ENCODE results near the gene SPECC1L. TPM values are rescaled to one million over a fixed set of nuclear protein-coding genes. Genes with fewer than 3 reads are reported as not detected.

Gene SPECC1L
- total and polyA plus RNA-seq, 2 of the 8 experiments (the other 6 are each of a cell fraction or from before 2014, with no cell fraction given): 15.7 to 61.6 TPM

DNA sequence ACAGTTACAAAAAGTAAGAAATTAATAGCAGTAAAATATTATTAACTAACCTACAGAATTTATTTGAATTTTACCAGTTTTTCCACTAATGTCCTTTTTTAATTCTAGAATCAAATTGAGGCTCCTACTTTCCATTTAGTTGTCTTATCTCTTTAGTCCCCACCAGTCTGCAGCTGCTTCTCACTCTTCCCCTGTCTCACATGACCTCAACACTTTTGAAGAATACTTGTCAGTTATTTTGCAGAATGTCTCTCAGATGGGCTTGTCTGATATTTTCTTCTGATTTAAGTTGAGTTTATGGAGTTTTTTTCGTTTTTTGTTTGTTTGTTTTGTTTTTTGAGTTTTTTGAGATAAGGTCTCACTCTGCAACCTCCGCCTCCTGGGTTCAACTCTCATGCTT lies 82.5 kb downstream of the SPECC1L start:
- Histone ChIP-seq H3K79me1 (ENCODE audit: low read depth, low read length) (no peaks in the 10 kb centered on the region), H3K79me2 (ENCODE audit: control insufficient read depth in 1 of 2, insufficient read depth in 2 of 2, low read length in 2 of 2) (no peaks in the 10 kb centered on the region), H2BK12ac (ENCODE audit: low read depth, low read length) (no peak overlapping the region), H3K4me1 (replicated peaks in 1 of 4; ENCODE audit: control insufficient read depth in 3 of 4, insufficient read depth in 4 of 4, low read length in 3 of 4) (no peaks in the 10 kb centered on the region), H3K36me3 (ENCODE audit: control insufficient read depth in 2 of 4, insufficient read depth in 4 of 4, low read length in 3 of 4) (peaks cover 4 to 41% (median 26%) of the 10 kb centered on the region in 4 experiments; a peak in 7 of 8 replicates), H3K23ac (ENCODE audit: insufficient read length) (no peak overlapping the region), H4K8ac (ENCODE audit: extremely low read depth, insufficient read depth, low read length) (no peak overlapping the region), H3K18ac (ENCODE audit: extremely low read depth, low read length) (no peak overlapping the region), H2AFZ (ENCODE audit: low read length) (no peak overlapping the region), H2BK15ac (ENCODE audit: low read length) (no peak overlapping the region), H2BK20ac (ENCODE audit: low read length) (no peak overlapping the region), H3K9me3 (ENCODE audit: insufficient read depth in 2 of 2, low read depth in 1 of 2, low read length in 1 of 2) (peaks cover 3 to 5% of the 10 kb centered on the region in 2 experiments; a peak in 2 of 4 replicates), H2AK5ac (ENCODE audit: low read depth, low read length) (no peak overlapping the region), H4K5ac (ENCODE audit: insufficient read length, low read depth, low read length) (no peak overlapping the region), H3K4me3 (ENCODE audit: extremely low read depth in 1 of 4, insufficient read depth in 2 of 4, low read depth in 3 of 4, low read length in 4 of 4) (no peak overlapping the region), H4K20me1 (replicated peaks in 1 of 2; ENCODE audit: control insufficient read depth in 1 of 2, insufficient read depth in 2 of 2, low read length in 2 of 2) (no peaks in the 10 kb centered on the region), H3K23me2 (ENCODE audit: low read depth, low read length) (no peaks in the 10 kb centered on the region), H3K56ac (replicated peaks; ENCODE audit: insufficient read length, low read depth, low read length) (no peak overlapping the region), H3K4ac (replicated peaks; ENCODE audit: insufficient read length, low read depth, low read length) (no peak overlapping the region), H2BK5ac (ENCODE audit: low read depth, low read length) (no peak overlapping the region), H3K27me3 (replicated peaks in 1 of 4; ENCODE audit: control insufficient read depth in 3 of 4, extremely low read depth in 1 of 4, insufficient read depth in 3 of 4, low read length in 3 of 4) (no peaks in the 10 kb centered on the region), H3K27ac (ENCODE audit: low read depth, low read length) (no peak overlapping the region), H4K91ac (replicated peaks; ENCODE audit: insufficient read length, low read length) (no peak overlapping the region), H3K14ac (ENCODE audit: insufficient read length) (no peak overlapping the region), H2BK120ac (replicated peaks; ENCODE audit: low read depth, low read length) (no peak overlapping the region), H3K4me2 (ENCODE audit: insufficient read depth in 1 of 2, low read depth in 2 of 2, low read length in 2 of 2) (no peak overlapping the region), H3K9ac (replicated peaks in 1 of 4; ENCODE audit: extremely low read depth in 1 of 4, low read depth in 3 of 4, low read length in 3 of 4) (no peak overlapping the region)
- no peak for FAIRE-seq
- no peak for DNase-seq (ENCODE audit: low read depth in 1 of 2, low spot score in 2 of 2)
- CTCF ChIA-PET (ENCODE audit: partially characterized antibody): no interaction called here
- POLR2A ChIA-PET (ENCODE audit: partially characterized antibody): interaction anchor here (0.7 to 1.1 kb wide), 2 partner anchors 12 to 82 kb away, joined by 3 read pairs; no protein-coding TSS in a partner anchor
- WGBS, 2 experiments (ENCODE audit: extremely low coverage in 1 of 2, insufficient coverage in 1 of 2, insufficient read length in 1 of 2, insufficient replicate concordance in 2 of 2, low coverage in 1 of 2, low lambda C conversion rate in 2 of 2, missing lambda C conversion rate in 1 of 2): 92% methylated on average over 2 of the region's 2 CpGs; no CpG with 5 or more reads in 1 of the 2 experiments
- TF ChIP-seq EZH2 (IDR thresholded peaks at IDR 0.05; ENCODE audit: low read depth, low read length, severe bottlenecking): no peak
- TF ChIP-seq RXRA (IDR thresholded peaks at IDR 0.05; ENCODE audit: insufficient read depth, low read depth, low read length): no peak
- no peak for TF ChIP-seq TAF1 (IDR thresholded peaks at IDR 0.05; ENCODE audit: low read depth, low read length)
- TF ChIP-seq, protein P1, sequence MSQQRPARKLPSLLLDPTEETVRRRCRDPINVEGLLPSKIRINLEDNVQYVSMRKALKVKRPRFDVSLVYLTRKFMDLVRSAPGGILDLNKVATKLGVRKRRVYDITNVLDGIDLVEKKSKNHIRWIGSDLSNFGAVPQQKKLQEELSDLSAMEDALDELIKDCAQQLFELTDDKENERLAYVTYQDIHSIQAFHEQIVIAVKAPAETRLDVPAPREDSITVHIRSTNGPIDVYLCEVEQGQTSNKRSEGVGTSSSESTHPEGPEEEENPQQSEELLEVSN (IDR thresholded peaks at IDR 0.05): no peak
- no peak for TF ChIP-seq RNF2 (IDR thresholded peaks at IDR 0.05; ENCODE audit: borderline replicate concordance, low read depth, low read length, missing control alignments, poor library complexity, severe bottlenecking)
- no peak for TF ChIP-seq POU5F1 (IDR thresholded peaks at IDR 0.05; ENCODE audit: low read depth, low read length)
- no peak for TF ChIP-seq SIN3A (conservative IDR thresholded peaks at IDR 0.05 in 1 of 2, IDR thresholded peaks at IDR 0.05 in 1 of 2; ENCODE audit: low read depth in 1 of 2, low read length in 2 of 2)
- TF ChIP-seq, protein P2, sequence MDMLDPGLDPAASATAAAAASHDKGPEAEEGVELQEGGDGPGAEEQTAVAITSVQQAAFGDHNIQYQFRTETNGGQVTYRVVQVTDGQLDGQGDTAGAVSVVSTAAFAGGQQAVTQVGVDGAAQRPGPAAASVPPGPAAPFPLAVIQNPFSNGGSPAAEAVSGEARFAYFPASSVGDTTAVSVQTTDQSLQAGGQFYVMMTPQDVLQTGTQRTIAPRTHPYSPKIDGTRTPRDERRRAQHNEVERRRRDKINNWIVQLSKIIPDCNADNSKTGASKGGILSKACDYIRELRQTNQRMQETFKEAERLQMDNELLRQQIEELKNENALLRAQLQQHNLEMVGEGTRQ (IDR thresholded peaks at IDR 0.05; ENCODE audit: low read length): no peak
